CD4-positive, alpha-beta T cell (primary cell): ENCODE results near the gene SOX5. TPM values are rescaled to one million over a fixed set of nuclear protein-coding genes. Genes with fewer than 3 reads are reported as not detected.
"Not testable (repeated sequence)": the region's sequence is repeated elsewhere in the genome, so short reads cannot be mapped to it uniquely, and the experiment has no call there.

Experiments
- ATAC-seq: fragments of 200-7000 bp; cut with Tn5 transposase; one replicate; pipeline ENCODE4 v1.10.0; 2022; ENCODE audit warnings: mild to moderate bottlenecking; ENCODE audit not compliant: poor library complexity
- CTCF ChIA-PET: fragments of 350-600 bp; sonication (Branson Sonifier 250); formaldehyde crosslinking; loops from one replicate; lab custom pipeline; 2021; ENCODE audit warnings: antibody characterized with exemption, inconsistent platforms; lab: Charles Lee
- POLR2A ChIA-PET: fragments of 350-600 bp; sonication (Branson Sonifier 250); formaldehyde crosslinking; loops from one replicate; lab custom pipeline; 2021; ENCODE audit warnings: antibody characterized with exemption, inconsistent platforms; lab: Charles Lee
- DNase-seq, 14 experiments: peaks; one replicate each; pipeline ENCODE4 v3.0.0-alpha.2; 2013 to 2020; ENCODE audit warnings: mixed read lengths in 2 of 14
- H3K27ac ChIP-seq, 2 donors: one replicate each; pipeline versions ENCODE4 v1.5.1 to v1.7.0; 2013; ENCODE audit warnings: low read length in 2 of 2, low read depth in 1 of 2, mild to moderate bottlenecking in 1 of 2
- H3K27me3 ChIP-seq, 2 experiments: 1 replicate in 1 of 2; 2 replicates in 1 of 2; pipeline versions ENCODE4 v1.6.1 to v1.7.0; 2013; ENCODE audit warnings: low read length in 2 of 2, control low read depth in 1 of 2, mild to moderate bottlenecking in 1 of 2, moderate library complexity in 1 of 2; ENCODE audit not compliant: insufficient read depth in 2 of 2, control insufficient read depth in 1 of 2
- H3K36me3 ChIP-seq: one replicate; pipeline ENCODE4 v1.6.1; 2013; ENCODE audit warnings: low read length, control low read depth; ENCODE audit not compliant: insufficient read depth
- H3K4me1 ChIP-seq: one replicate; pipeline ENCODE4 v1.6.1; 2013; ENCODE audit warnings: low read length, control low read depth; ENCODE audit not compliant: insufficient read depth
- H3K4me3 ChIP-seq: one replicate; pipeline ENCODE4 v1.5.1; 2013; ENCODE audit warnings: mild to moderate bottlenecking, low read length, moderate library complexity
- H3K9me3 ChIP-seq, 2 experiments: 1 replicate in 1 of 2; 2 replicates in 1 of 2; pipeline versions ENCODE4 v1.6.1 to v1.7.0; 2013; ENCODE audit warnings: low read length in 2 of 2, mild to moderate bottlenecking in 2 of 2, control low read depth in 1 of 2, moderate library complexity in 1 of 2; ENCODE audit not compliant: control insufficient read depth in 1 of 2, insufficient read depth in 1 of 2
- H3K27ac Mint-ChIP-seq: one replicate; pipeline ENCODE4 v1.8.0; 2020; ENCODE audit warnings: mixed read lengths
- H3K27me3 Mint-ChIP-seq: one replicate; pipeline ENCODE4 v1.8.0; 2021; ENCODE audit warnings: mixed read lengths
- H3K36me3 Mint-ChIP-seq: one replicate; pipeline ENCODE4 v1.8.0; 2021; ENCODE audit warnings: low read depth, mixed read lengths
- H3K4me1 Mint-ChIP-seq: one replicate; pipeline ENCODE4 v1.8.0; 2021; ENCODE audit warnings: low read depth, mixed read lengths
- H3K4me3 Mint-ChIP-seq: one replicate; pipeline ENCODE4 v1.8.0; 2020; ENCODE audit warnings: mild to moderate bottlenecking, mixed read lengths
- H3K9me3 Mint-ChIP-seq: one replicate; pipeline ENCODE4 v1.8.0; 2020; ENCODE audit warnings: mixed read lengths
- CTCF ChIP-seq: fragments of 200-600 bp; IDR thresholded peaks from one replicate; pipeline ENCODE4 v1.8.0; 2022; ENCODE audit warnings: antibody characterized with exemption, mild to moderate bottlenecking
- intact Hi-C, 2 experiments: fragments of 100-400 bp; cut with DNase I in 1 of 2; cut with micrococcal nuclease in 1 of 2; formaldehyde crosslinking; loops; one replicate each; pipeline versions ENCODE4 v1.15.1 to v1.9.0; 2023 to 2025; cut with DNase I, micrococcal nuclease
- total RNA-seq, 174 experiments: library from RNA in 2 of 174; stranded (reverse) in 2 of 174; gene quantifications; one replicate each; pipeline ENCODE4 v1.2.3 and lab custom pipeline; 2021 to 2026

The SOX5 gene
- total RNA-seq, 2 experiments from 2014 or later, result not detected

GRCh38 chr12:23525450-23526072 lies 423.9 kb downstream of the SOX5 start:
- ChIA-PET CTCF (no interaction called here), POLR2A (no interaction called here)
- H3K4me1 Mint-ChIP-seq, result no peaks in the 10 kb centered on the region
- intact Hi-C loops, result no loop called here
- H3K27me3 Mint-ChIP-seq, result no peaks in the 10 kb centered on the region
- no peak for TF ChIP-seq CTCF
- DNase-seq, result no peak
- peaks cover 5% of the 10 kb centered on the region for H3K9me3 Mint-ChIP-seq
- Histone ChIP-seq H3K4me3 (no peak overlapping the region), H3K36me3 (no peaks in the 10 kb centered on the region), H3K4me1 (no peaks in the 10 kb centered on the region), H3K27ac (no peak overlapping the region), H3K9me3 (peaks cover 0 to 5% of the 10 kb centered on the region in 2 experiments), H3K27me3 (no peaks in the 10 kb centered on the region)
- H3K36me3 Mint-ChIP-seq, result no peaks in the 10 kb centered on the region
- ATAC-seq, result no peak
- H3K27ac Mint-ChIP-seq, result no peak overlapping the region
- H3K4me3 Mint-ChIP-seq, result no peak overlapping the region

GRCh38 chr12:23523339-23523738 lies 426.1 kb downstream of the SOX5 start:
- no peak for TF ChIP-seq CTCF
- peaks cover 0 to 3% of the 10 kb centered on the region in 2 experiments for H3K9me3 ChIP-seq
- H3K36me3 ChIP-seq, result no peaks in the 10 kb centered on the region
- H3K27me3 ChIP-seq, result no peaks in the 10 kb centered on the region
- CTCF ChIA-PET, result no interaction called here
- POLR2A ChIA-PET, result no interaction called here
- H3K27ac Mint-ChIP-seq, result no peak overlapping the region
- ATAC-seq (no peak), DNase-seq (no peak)
- H3K4me3 ChIP-seq, result no peak overlapping the region
- no peaks in the 10 kb centered on the region for H3K4me1 ChIP-seq
- no peak overlapping the region for H3K27ac ChIP-seq
- peaks cover 4% of the 10 kb centered on the region for H3K9me3 Mint-ChIP-seq
- no peaks in the 10 kb centered on the region for H3K36me3 Mint-ChIP-seq
- intact Hi-C loops, result no loop called here
- no peaks in the 10 kb centered on the region for H3K27me3 Mint-ChIP-seq
- no peak overlapping the region for H3K4me3 Mint-ChIP-seq
- H3K4me1 Mint-ChIP-seq, result no peaks in the 10 kb centered on the region

GRCh38 chr12:23519444-23519843 lies 430.0 kb downstream of the SOX5 start:
- POLR2A ChIA-PET, DNase-seq, H3K36me3 ChIP-seq, ATAC-seq, H3K36me3 Mint-ChIP-seq, intact Hi-C loops, H3K4me1 ChIP-seq, H3K4me1 Mint-ChIP-seq, H3K27ac ChIP-seq, H3K27me3 ChIP-seq, H3K27me3 Mint-ChIP-seq, H3K9me3 ChIP-seq, H3K4me3 Mint-ChIP-seq, H3K4me3 ChIP-seq, H3K9me3 Mint-ChIP-seq, H3K27ac Mint-ChIP-seq, CTCF ChIA-PET: not testable (repeated sequence)

- CTCF ChIA-PET, H3K27me3 Mint-ChIP-seq, POLR2A ChIA-PET, DNase-seq, H3K4me1 Mint-ChIP-seq, intact Hi-C loops, H3K9me3 Mint-ChIP-seq, ATAC-seq, H3K27me3 ChIP-seq, H3K4me1 ChIP-seq, H3K9me3 ChIP-seq, H3K36me3 Mint-ChIP-seq, H3K27ac Mint-ChIP-seq, H3K27ac ChIP-seq, H3K4me3 Mint-ChIP-seq, H3K4me3 ChIP-seq, H3K36me3 ChIP-seq: not testable (repeated sequence)
Observed at GRCh38 chr12:23515785-23516184, 433.7 kb downstream of the SOX5 start.
